Activated naive CD8-positive, alpha-beta T cell treated with anti-CD3 and anti-CD28 coated beads, Interleukin-2, amount 50 U/mL, for 16 hours (primary cell): ENCODE measurements around the gene MAN2B2.

Experiments used
- DNase-seq: peaks from one replicate; pipeline ENCODE4 v3.0.0-alpha.2; 2020; ENCODE audit warnings: low read depth, low spot score

MAN2B2 gene

DNA sequence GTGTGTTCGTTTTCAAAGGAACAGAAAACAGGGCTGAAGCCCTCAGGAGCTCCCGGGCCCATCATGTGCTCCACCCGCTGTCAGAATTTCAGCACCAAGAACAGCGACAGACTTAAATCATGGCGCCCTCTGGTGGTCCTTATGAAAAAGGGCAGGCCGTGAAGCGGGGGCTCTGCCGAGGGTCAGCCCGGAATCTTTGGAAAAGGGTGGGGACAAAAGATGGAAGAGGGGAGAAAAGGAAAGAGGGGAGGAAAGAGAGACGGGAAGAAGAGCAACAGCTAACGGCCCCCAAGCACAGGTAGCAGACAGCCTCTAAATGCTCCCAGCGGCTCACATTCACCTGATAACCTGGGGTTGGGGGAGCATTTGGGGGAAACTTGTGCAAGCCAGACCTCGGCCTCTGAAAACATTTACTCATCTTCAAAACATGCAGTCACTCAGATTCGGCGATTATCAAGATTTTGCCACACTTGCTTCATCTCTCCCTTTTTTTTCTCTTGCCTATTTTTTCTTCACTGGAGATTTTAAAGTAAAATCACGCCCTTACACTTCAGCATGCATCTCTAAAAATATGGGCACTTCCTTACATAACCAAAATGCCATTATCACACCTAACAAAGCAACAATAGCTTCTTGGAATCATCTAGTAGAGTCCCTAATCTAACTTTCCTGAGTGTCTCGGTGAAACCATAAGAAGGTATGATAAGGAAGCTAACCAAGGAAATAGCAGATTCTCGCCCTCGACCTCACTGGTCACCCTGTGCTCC lies 28.1 kb upstream of the MAN2B2 start:
- DNase-seq = no peak

- no peak for DNase-seq
Observed at GRCh38 chr4:6548201-6548881, 26.6 kb upstream of the MAN2B2 start.

DNA sequence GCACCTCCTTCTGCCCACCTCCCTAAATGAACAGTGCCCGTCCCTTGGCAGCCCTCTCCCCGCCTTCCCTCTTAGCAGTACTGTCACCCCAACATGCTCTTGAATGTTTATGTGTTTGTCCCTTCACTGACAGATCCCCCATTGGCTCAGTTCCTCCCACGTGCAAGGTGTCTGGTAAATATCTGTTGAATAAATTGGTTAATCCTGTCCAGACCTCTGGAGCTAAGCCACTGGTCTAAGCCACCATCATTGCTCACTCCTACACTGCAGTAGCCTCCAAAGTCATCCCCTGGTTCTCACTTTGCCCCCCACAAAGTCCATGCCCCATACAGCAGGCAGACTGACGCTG lies 26.1 kb upstream of the MAN2B2 start:
- no peak for DNase-seq

DNA sequence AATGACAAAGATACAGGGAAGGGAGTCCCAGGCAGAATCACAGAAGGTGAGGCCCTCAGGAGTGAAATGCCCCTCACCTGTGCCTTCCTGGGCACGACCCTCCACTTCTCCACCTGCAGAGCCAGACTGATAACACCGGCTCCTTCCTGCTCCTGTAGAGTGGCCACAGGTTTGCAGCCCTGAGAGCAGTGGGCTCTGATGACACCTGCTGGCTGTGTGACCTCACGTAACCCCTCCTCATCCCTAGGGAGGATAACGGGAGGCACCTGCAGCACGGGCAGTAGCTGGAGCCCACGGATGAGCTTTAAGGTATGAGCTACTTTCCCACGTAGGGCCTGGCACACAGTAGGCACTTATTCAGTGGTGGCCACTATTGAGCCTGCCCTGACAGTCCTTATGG lies 25.5 kb upstream of the MAN2B2 start:
- DNase-seq = no peak

GRCh38 chr4:6549890-6550620 lies 24.9 kb upstream of the MAN2B2 start:
- DNase-seq = no peak

GRCh38 chr4:6550821-6551220 lies 24.2 kb upstream of the MAN2B2 start:
- DNase-seq = no peak

- DNase-seq = no peak
Observed at GRCh38 chr4:6551660-6552059, 23.3 kb upstream of the MAN2B2 start.

- DNase-seq = no peak
Observed at GRCh38 chr4:6555519-6555918, 19.5 kb upstream of the MAN2B2 start.

- DNase-seq = no peak
Observed at GRCh38 chr4:6556263-6556662, 18.7 kb upstream of the MAN2B2 start.

- DNase-seq = no peak
Observed at GRCh38 chr4:6557185-6557584, 17.8 kb upstream of the MAN2B2 start.

- DNase-seq = no peak
Observed at GRCh38 chr4:6557856-6558255, 17.1 kb upstream of the MAN2B2 start.

- no peak for DNase-seq
Observed at GRCh38 chr4:6560416-6561172, 14.4 kb upstream of the MAN2B2 start.

GRCh38 chr4:6561173-6561516 lies 13.8 kb upstream of the MAN2B2 start:
- no peak for DNase-seq

GRCh38 chr4:6561706-6562371 lies 13.2 kb upstream of the MAN2B2 start:
- DNase-seq = no peak

- no peak for DNase-seq
Observed at GRCh38 chr4:6562931-6563901, 11.8 kb upstream of the MAN2B2 start.

- DNase-seq = no peak
Observed at GRCh38 chr4:6563935-6564645, 10.9 kb upstream of the MAN2B2 start.

DNA sequence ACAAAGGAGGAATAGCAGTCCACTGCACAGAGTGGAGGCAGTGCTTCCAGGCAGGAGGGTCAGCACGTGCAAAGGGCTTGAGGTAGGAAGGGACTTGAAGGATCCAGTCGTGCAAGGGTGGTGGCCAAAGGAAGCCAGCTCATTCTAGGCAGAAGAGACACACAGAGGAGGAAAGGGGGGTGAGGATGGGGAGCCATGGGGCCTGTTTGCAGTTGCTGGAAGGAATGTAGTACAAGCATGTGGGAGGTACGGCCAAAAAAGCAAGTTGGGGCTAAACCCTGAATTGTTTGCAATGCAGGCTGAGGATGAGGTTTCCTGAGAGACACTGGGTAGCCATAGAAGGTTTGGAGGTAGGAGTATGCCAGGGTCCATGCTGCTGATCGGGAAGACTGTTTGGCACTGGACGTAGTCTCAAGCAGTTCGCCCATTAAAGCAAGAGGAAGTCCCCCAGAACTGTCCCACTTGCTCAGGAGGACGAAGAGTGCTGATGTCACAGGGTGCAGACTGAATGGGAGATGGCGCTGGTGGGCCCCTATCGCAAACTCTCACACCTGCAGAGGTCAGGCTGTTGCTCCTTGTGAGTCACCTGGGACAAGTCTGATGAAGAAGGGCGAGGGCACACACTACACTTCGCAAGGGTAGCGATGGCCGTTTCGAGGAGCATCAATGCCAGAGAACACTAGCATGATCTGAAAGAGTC lies 9.1 kb upstream of the MAN2B2 start:
- DNase-seq = no peak

- no peak for DNase-seq
Observed at GRCh38 chr4:6566391-6567190, 8.4 kb upstream of the MAN2B2 start.
